Activated T-helper 1 cell treated with Interleukin-2 at 50 U/mL for 16 hours (primary cell): ENCODE measurements around the gene KRTAP4-11.
"Not testable (repeated sequence)": the region's sequence is repeated elsewhere in the genome, so short reads cannot be mapped to it uniquely, and the experiment has no call there.

ENCODE experiments used
- DNase-seq: peaks from one replicate; pipeline ENCODE4 v3.0.0-alpha.2; 2020; ENCODE audit warnings: low read depth

KRTAP4-11 gene

DNA sequence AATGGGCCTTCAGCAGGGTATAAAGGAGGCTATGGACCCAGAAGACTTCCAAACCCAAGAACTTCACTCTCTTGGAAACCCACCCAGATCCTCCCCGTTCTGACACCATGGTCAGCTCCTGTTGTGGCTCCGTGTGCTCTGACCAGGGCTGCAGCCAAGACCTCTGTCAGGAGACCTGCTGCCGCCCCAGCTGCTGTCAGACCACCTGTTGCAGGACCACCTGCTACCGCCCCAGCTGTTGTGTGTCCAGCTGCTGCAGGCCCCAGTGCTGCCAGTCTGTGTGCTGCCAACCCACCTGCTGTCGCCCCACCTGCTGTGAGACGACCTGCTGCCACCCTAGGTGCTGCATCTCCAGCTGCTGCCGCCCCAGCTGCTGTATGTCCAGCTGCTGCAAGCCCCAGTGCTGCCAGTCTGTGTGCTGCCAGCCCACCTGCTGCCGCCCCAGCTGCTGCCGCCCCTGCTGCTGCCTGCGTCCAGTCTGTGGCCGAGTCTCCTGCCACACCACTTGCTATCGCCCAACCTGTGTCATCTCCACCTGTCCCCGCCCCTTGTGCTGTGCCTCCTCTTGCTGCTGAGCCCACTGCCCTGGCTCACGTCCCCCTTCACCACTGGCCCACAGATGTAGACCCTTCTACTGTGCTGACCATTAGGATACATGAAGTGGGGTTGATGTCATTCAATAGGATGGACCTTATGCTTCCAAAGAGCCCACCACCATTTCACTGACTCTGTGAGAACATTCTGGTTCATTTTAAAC is 33.9 kb downstream of the KRTAP4-11 start, which contains the start of gene KRTAP4-7:
TSS of gene KRTAP4-7 (plus strand) at position 51 of the 757 bp plus-strand sequence. CDS start at position 108, 57 bp downstream.
- DNase-seq = not testable (repeated sequence)

DNA sequence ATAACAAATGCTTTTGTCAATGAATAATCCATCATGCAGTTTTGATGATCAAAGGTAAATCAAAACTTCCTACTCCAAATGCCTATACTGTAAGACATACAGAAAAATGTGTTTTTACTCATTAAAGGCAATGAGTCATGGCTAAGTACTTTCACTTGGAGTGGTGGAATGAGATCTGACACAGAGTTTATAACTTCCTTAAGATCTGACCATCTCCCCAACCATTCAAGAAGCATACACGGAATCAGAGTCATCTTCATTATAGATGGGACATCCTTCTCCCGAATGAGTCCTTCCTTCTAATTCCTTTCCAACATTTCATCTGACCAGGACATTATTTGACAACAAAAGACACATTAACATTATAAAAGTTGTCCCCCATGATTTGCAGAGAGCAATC is 34.7 kb downstream of the KRTAP4-11 start:
- not testable (repeated sequence) for DNase-seq

DNA sequence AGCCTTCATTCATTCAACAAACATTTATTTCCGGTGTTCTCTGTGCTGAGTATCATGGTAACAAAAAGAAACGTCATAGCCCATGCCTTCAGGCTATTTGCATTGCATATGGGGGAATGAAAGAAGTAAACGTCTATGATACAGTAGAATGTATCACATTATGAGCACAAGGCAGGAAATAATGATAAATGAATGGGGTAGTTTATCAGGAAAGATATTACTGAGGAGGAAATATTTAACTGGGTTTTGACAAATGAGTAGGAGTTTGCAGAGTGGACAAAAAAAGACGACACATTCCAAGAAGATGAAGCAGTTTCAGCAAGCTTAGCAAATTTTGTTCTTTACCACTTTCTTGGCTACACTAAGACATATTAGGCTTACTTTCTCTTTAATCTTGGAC is 35.5 kb downstream of the KRTAP4-11 start:
- no peak for DNase-seq

DNA sequence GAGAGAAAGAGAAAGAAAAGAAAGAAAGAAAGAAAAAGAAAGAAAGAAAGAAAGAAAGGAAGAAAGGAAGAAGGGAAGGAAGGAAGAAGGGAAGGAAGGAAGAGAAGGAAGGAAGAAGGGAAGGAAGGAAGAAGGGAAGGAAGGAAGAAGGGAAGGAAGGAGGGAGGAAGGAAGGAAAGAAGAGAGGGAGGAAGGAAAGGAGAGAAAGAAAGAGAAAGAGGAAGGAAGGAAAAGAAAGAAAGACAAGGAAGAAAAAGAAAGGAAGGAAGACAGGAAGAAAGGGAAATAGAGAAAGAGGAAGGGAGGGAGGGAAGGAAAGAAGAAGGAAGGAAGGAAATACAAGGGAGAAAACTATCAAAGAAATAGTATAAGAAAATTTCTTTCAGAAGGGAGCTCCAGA is 41.4 kb downstream of the KRTAP4-11 start:
- no peak for DNase-seq

DNA sequence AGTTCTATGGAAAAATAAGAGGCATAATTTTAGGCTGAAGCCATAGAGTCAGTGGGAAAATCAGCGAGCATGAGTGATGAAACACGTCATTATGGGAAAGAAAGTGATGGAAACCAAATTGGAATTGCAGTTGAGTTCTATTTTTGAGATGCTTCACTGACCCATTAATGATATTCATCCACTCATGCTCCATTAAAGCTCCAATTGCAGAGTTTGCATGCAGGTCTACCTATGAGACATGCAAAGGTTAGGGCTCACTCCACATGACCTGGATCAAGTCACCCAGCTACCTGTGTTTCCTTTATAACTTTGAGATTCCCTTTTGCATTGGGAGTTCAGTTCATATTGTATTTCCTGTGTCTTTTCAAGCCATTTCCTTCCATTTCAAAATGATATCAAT is 44.5 kb downstream of the KRTAP4-11 start:
- DNase-seq = no peak

DNA sequence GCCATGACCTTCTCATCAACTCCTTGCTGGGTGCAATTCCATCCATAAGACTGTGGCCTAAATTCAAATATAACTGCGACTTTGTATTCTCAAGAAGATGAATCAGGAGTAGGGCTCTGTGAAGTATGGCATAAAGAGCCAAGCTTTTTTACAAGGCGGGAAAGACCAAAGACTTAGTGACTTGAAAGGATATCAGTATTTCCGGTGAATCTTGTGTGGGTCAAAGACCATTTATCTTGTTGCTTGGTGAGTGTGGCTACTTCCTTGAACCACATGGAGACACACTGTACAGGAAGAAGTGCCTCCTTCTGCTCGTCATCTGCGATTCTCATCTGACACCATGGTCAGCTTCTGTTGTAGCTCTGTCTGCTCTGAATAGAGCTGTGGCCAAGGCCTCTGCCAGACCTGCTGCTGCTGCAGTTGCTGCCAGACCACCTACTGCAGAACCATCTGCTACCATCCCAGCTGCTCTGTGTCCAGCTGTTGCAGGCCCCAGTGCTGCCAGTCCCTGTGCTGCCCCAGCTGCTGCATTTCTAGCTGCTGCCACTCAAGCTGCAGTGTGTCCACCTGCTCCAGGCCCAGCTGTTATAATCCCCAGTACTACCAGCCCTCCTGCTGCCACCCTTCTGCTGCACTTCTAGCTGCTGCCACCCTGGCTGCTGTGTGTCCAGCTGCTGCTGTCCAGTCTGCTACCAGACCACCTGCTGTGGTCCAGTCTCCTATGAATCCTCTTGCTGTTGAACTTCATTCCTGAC is 46.4 kb downstream of the KRTAP4-11 start:
- no peak for DNase-seq

DNA sequence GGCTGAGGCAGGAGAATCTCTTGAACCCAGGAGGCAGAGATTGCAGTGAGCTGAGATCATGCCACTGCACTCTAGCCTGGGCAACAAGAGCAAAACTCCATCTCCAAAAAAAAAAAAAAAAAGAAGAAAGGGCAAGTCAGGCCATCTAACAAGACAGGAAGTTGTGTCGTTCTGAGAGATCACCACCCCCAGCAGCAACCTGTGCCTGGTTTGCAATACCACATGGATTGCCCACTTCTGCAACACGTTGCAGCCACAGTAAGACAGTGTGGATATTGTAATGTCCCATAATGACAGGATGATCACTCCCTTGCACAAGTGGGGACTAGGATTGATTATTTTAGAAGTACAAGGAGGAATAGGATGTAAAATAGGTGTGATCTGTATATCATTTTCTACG is 49.1 kb downstream of the KRTAP4-11 start:
- DNase-seq = no peak

DNA sequence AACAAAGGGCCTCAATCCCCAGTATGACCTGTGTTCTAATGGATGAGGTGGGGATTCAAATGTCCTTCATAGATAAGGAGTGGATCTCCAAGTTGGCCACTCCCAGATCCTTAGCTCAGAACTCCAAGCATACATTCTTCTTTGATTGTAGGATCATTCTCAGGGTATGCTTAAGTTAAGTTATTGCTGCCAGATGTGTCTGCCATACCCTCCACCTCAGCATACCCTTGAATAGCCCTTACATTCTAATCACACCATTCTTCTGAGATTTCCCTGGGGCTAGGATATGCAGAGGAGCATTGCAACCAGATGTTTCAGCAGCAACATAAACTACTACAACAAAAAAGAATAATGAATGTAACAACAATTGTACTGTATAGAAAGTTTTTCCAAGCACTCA is 50.9 kb downstream of the KRTAP4-11 start:
- DNase-seq = no peak
